GM12873 (cell line): ENCODE results near the gene GSTM4.

Experiments used
- CTCF ChIP-seq: IDR thresholded peaks from 2 replicates; pipeline ENCODE4 v1.5.1; 2012; ENCODE audit warnings: low read depth, mild to moderate bottlenecking, moderate library complexity, low read length, control low read depth; ENCODE audit not compliant: insufficient read depth; ENCODE audit errors: missing control alignments

The GSTM4 gene

GRCh38 chr1:109616391-109616790 is 39.5 kb upstream of the GSTM4 start:
- no peak for TF ChIP-seq CTCF

GRCh38 chr1:109617291-109617801 is 38.6 kb upstream of the GSTM4 start:
- TF ChIP-seq CTCF = no peak

GRCh38 chr1:109618661-109619575 is 37.0 kb upstream of the GSTM4 start:
- TF ChIP-seq CTCF = no peak

- TF ChIP-seq CTCF = no peak
Measured at GRCh38 chr1:109619576-109620400, 36.1 kb upstream of the GSTM4 start, which contains the start of the genes AMPD2 and GNAT2. AMPD2 (plus strand) TSS chr1:109619837; CDS start chr1:109621176, 1,339 bp downstream. GNAT2 (minus strand) TSS chr1:109619616; CDS start chr1:109612870, 6,746 bp downstream.

GRCh38 chr1:109620401-109620791 is 35.5 kb upstream of the GSTM4 start:
- TF ChIP-seq CTCF = no peak

- no peak for TF ChIP-seq CTCF
Measured at GRCh38 chr1:109620841-109621286, 35.0 kb upstream of the GSTM4 start.

GRCh38 chr1:109621379-109622136 is 34.3 kb upstream of the GSTM4 start:
- no peak for TF ChIP-seq CTCF
